KMS-11 (cell line): ENCODE data around the gene MAFB.
A peak's percentile ranks its signal among the peaks of the same experiment; 100 is the strongest.

Source experiments
- H2AFZ ChIP-seq: fragments of 200-600 bp; sonication (generic); 2 replicates; pipeline ENCODE4 v1.6.1; 2016; ENCODE audit warnings: antibody characterized with exemption, mixed run types, low read depth
- H3K27ac ChIP-seq: fragments of 200-600 bp; sonication (generic); 2 replicates; pipeline ENCODE4 v1.6.1; 2016; ENCODE audit warnings: mild to moderate bottlenecking, mixed run types
- H3K27me3 ChIP-seq: fragments of 200-600 bp; sonication (generic); 2 replicates; pipeline ENCODE4 v1.6.1; 2017; ENCODE audit warnings: mild to moderate bottlenecking, low read depth, mixed run types, moderate library complexity; ENCODE audit not compliant: insufficient read depth
- H3K36me3 ChIP-seq: fragments of 200-600 bp; sonication (generic); 2 replicates; pipeline ENCODE4 v1.6.1; 2017; ENCODE audit warnings: mild to moderate bottlenecking, mixed run types; ENCODE audit not compliant: insufficient read depth
- H3K4me1 ChIP-seq: fragments of 200-600 bp; sonication (generic); 2 replicates; pipeline ENCODE4 v1.6.1; 2016; ENCODE audit warnings: mild to moderate bottlenecking, low read depth, mixed run types; ENCODE audit not compliant: poor library complexity, severe bottlenecking
- H3K4me2 ChIP-seq: fragments of 200-600 bp; sonication (generic); 2 replicates; pipeline ENCODE4 v1.7.0; 2016; ENCODE audit warnings: mild to moderate bottlenecking, mixed run types
- H3K4me3 ChIP-seq: fragments of 200-600 bp; sonication (generic); IDR thresholded peaks from 2 replicates; pipeline ENCODE4 v1.6.1; 2017; ENCODE audit warnings: low read depth, low read length, mixed read lengths; ENCODE audit not compliant: insufficient read depth
- H3K79me2 ChIP-seq: fragments of 200-600 bp; sonication (generic); 2 replicates; pipeline ENCODE4 v1.6.1; 2016; ENCODE audit warnings: low read depth, mixed run types; ENCODE audit not compliant: insufficient read depth
- H3K9ac ChIP-seq: fragments of 200-600 bp; sonication (generic); 2 replicates; pipeline ENCODE4 v1.6.1; 2016; ENCODE audit warnings: mild to moderate bottlenecking, mixed run types
- H4K20me1 ChIP-seq: fragments of 200-600 bp; sonication (generic); 2 replicates; pipeline ENCODE4 v1.6.1; 2016; ENCODE audit warnings: mild to moderate bottlenecking, mixed run types; ENCODE audit not compliant: insufficient read depth
- CTCF ChIP-seq: fragments of 200-600 bp; sonication (generic); conservative IDR thresholded peaks from 2 replicates; pipeline ENCODE4 v1.6.1; 2017; ENCODE audit warnings: low read depth, mild to moderate bottlenecking, antibody characterized with exemption, low read length, moderate library complexity, mixed read lengths

The MAFB gene

GRCh38 chr20:40688129-40689099 lies 622 bp downstream of the MAFB start:
- Histone ChIP-seq H3K9ac (peak overlapping the region; percentile 35; the same call in 1 of the 2 replicates), H3K27me3 (no peaks in the 10 kb centered on the region; the same call in 1 of the 2 replicates), H3K27ac (peak overlapping the region; percentile 9; the same call in 1 of the 2 replicates), H3K4me1 (no peaks in the 10 kb centered on the region), H3K4me3 (no peak overlapping the region), H3K79me2 (no peaks in the 10 kb centered on the region), H2AFZ (peak overlapping the region; percentile 100), H4K20me1 (no peaks in the 10 kb centered on the region), H3K4me2 (peak overlapping the region; percentile 86), H3K36me3 (no peaks in the 10 kb centered on the region)
- no peak for TF ChIP-seq CTCF

- Histone ChIP-seq H3K4me1 (no peaks in the 10 kb centered on the region), H3K4me2 (no peak overlapping the region), H3K9ac (no peak overlapping the region), H4K20me1 (no peaks in the 10 kb centered on the region), H2AFZ (no peak overlapping the region), H3K79me2 (no peaks in the 10 kb centered on the region), H3K4me3 (no peak overlapping the region), H3K27ac (no peak overlapping the region), H3K27me3 (no peaks in the 10 kb centered on the region; the same call in 1 of the 2 replicates), H3K36me3 (no peaks in the 10 kb centered on the region)
- no peak for TF ChIP-seq CTCF
These were observed 1.5 kb downstream of the MAFB start for GRCh38 chr20:40687384-40688128.

- H4K20me1 ChIP-seq: no peaks in the 10 kb centered on the region
- H2AFZ ChIP-seq: no peak overlapping the region
- H3K27ac ChIP-seq: no peak overlapping the region
- no peaks in the 10 kb centered on the region; the same call in 1 of the 2 replicates for H3K27me3 ChIP-seq
- no peak overlapping the region for H3K9ac ChIP-seq
- no peaks in the 10 kb centered on the region for H3K4me1 ChIP-seq
- no peak for TF ChIP-seq CTCF
- no peak overlapping the region for H3K4me2 ChIP-seq
- H3K79me2 ChIP-seq: no peaks in the 10 kb centered on the region
- H3K4me3 ChIP-seq: no peak overlapping the region
- no peaks in the 10 kb centered on the region for H3K36me3 ChIP-seq
These were observed 2.1 kb downstream of the MAFB start for GRCh38 chr20:40686893-40687292.

- no peak overlapping the region for H3K4me2 ChIP-seq
- H2AFZ ChIP-seq: no peak overlapping the region
- H3K27me3 ChIP-seq: no peaks in the 10 kb centered on the region; the same call in 1 of the 2 replicates
- H3K79me2 ChIP-seq: no peaks in the 10 kb centered on the region
- no peaks in the 10 kb centered on the region for H4K20me1 ChIP-seq
- no peak for TF ChIP-seq CTCF
- H3K36me3 ChIP-seq: no peaks in the 10 kb centered on the region
- H3K9ac ChIP-seq: no peak overlapping the region
- H3K27ac ChIP-seq: no peak overlapping the region
- H3K4me3 ChIP-seq: no peak overlapping the region
- no peaks in the 10 kb centered on the region for H3K4me1 ChIP-seq
These were observed 2.6 kb downstream of the MAFB start for GRCh38 chr20:40686434-40686882.
